Gastroesophageal sphincter (tissue), 4 donors: ENCODE data around the gene EPHA4. TPM values are rescaled to one million over a fixed set of nuclear protein-coding genes. Genes with fewer than 3 reads are reported as not detected.

Experiments used
- ATAC-seq: fragments of 150-250 bp; one replicate; pipeline ENCODE4 v1.9.1; 2016; ENCODE audit warnings: mild to moderate bottlenecking, moderate library complexity
- H3K27ac ChIP-seq, 4 donors: fragments of 200-600 bp; sonication (generic) in 3 of 4; 1 replicate in 3 of 4; 2 replicates in 1 of 4; pipeline ENCODE4 v1.5.1; 2016 to 2019
- H3K27me3 ChIP-seq: fragments of 200-600 bp; sonication (generic); one replicate; pipeline ENCODE4 v1.5.1; 2019
- H3K36me3 ChIP-seq, 2 donors: fragments of 200-600 bp; sonication (generic); one replicate each; pipeline ENCODE4 v1.5.1; 2019; ENCODE audit warnings: control low read depth in 1 of 2
- H3K4me1 ChIP-seq, 3 donors: fragments of 200-600 bp; sonication (generic); 1 replicate in 2 of 3; 2 replicates in 1 of 3; pipeline ENCODE4 v1.5.1; 2016 to 2019; ENCODE audit warnings: control low read depth in 2 of 3
- H3K4me3 ChIP-seq, 2 donors: fragments of 200-600 bp; sonication (generic); one replicate each; pipeline ENCODE4 v1.5.1; 2019; ENCODE audit warnings: mild to moderate bottlenecking in 1 of 2, moderate library complexity in 1 of 2
- H3K9me3 ChIP-seq, 3 donors: fragments of 200-600 bp; sonication (generic); one replicate each; pipeline ENCODE4 v1.5.1; 2017 to 2019; ENCODE audit warnings: control low read depth in 2 of 3
- CTCF ChIP-seq, 4 experiments: fragments of 200-600 bp in 2 of 4; fragments of 450-650 bp in 2 of 4; sonication (generic) in 1 of 4; IDR thresholded peaks; one replicate each; pipeline ENCODE4 v1.5.1; 2017 to 2019; ENCODE audit warnings: antibody characterized with exemption in 4 of 4, mild to moderate bottlenecking in 2 of 4, moderate library complexity in 2 of 4
- EP300 ChIP-seq: sonication (generic); formaldehyde crosslinking; IDR thresholded peaks from one replicate; pipeline ENCODE4 v1.6.1; 2017; ENCODE audit warnings: antibody characterized with exemption, mild to moderate bottlenecking
- POLR2A ChIP-seq, 2 donors: fragments of 450-650 bp; IDR thresholded peaks; one replicate each; pipeline ENCODE4 v1.6.1; 2017; ENCODE audit warnings: antibody characterized with exemption in 2 of 2, mild to moderate bottlenecking in 2 of 2, moderate library complexity in 1 of 2
- POLR2AphosphoS5 ChIP-seq: sonication (generic); formaldehyde crosslinking; IDR thresholded peaks from one replicate; pipeline ENCODE4 v1.6.1; 2017; ENCODE audit warnings: antibody characterized with exemption
- WGBS, 2 donors: methylation state at CpG; one replicate each; pipeline ENCODE4 v1.1.5; 2018; ENCODE audit warnings: low coverage in 1 of 2; 5-methylcytosine and 5-hydroxymethylcytosine counted together
- total RNA-seq, 4 donors: library from RNA; depleted of rRNA; stranded (reverse); fragments of >200 nt; gene quantifications; one replicate each; pipeline ENCODE4 v1.1.0, GENCODE V29; 2016

EPHA4 gene
- total RNA-seq, 4 donors from 2014 or later, result 21.3 to 41.2 (median 31.6) TPM

- WGBS, 2 donors, result 85 to 100% methylated on average over 3 of the region's 3 CpGs
- Histone ChIP-seq H3K27ac (no peak overlapping the region), H3K36me3 (peaks cover 0 to 8% of the 10 kb centered on the region in 2 donors), H3K4me1 (peaks cover 0 to 46% (median 9%) of the 10 kb centered on the region in 3 donors), H3K27me3 (peaks cover 22% of the 10 kb centered on the region), H3K4me3 (no peak overlapping the region), H3K9me3 (no peaks in the 10 kb centered on the region)
- ATAC-seq, result no peak
- TF ChIP-seq EP300, result no peak
- TF ChIP-seq POLR2AphosphoS5, result no peak
- TF ChIP-seq POLR2A (IDR thresholded peaks at IDR 0.05), result no peak
- TF ChIP-seq CTCF (IDR thresholded peaks at IDR 0.05), result no peak
Observed at GRCh38 chr2:221568299-221568698, 3.8 kb downstream of the EPHA4 start.

GRCh38 chr2:221567809-221568208 lies 4.3 kb downstream of the EPHA4 start:
- WGBS, 2 donors, result 53 to 78% methylated on average over 1 of the region's 1 CpG
- Histone ChIP-seq H3K36me3 (peaks cover 0 to 10% of the 10 kb centered on the region in 2 donors), H3K9me3 (no peaks in the 10 kb centered on the region), H3K27me3 (peaks cover 22% of the 10 kb centered on the region), H3K4me3 (no peak overlapping the region), H3K4me1 (peaks cover 0 to 41% (median 9%) of the 10 kb centered on the region in 3 donors), H3K27ac (no peak overlapping the region)
- no peak for TF ChIP-seq CTCF (IDR thresholded peaks at IDR 0.05)
- ATAC-seq, result no peak

- Histone ChIP-seq H3K9me3 (no peaks in the 10 kb centered on the region), H3K4me3 (no peak overlapping the region), H3K4me1 (peaks cover 0 to 37% (median 9%) of the 10 kb centered on the region in 3 donors), H3K27me3 (peaks cover 22% of the 10 kb centered on the region), H3K36me3 (peaks cover 0 to 10% of the 10 kb centered on the region in 2 donors), H3K27ac (no peak overlapping the region)
- no peak for ATAC-seq
- TF ChIP-seq EP300 (no peak), POLR2AphosphoS5 (no peak), CTCF (IDR thresholded peaks at IDR 0.05) (no peak), POLR2A (IDR thresholded peaks at IDR 0.05) (no peak)
- 92% methylated on average over 3 of the region's 3 CpGs; no CpG with 5 or more reads in 1 of the 2 donors for WGBS, 2 donors
Observed at GRCh38 chr2:221567231-221567760, 4.8 kb downstream of the EPHA4 start.

GRCh38 chr2:221563270-221563985 lies 8.7 kb downstream of the EPHA4 start:
- ATAC-seq, result no peak
- Histone ChIP-seq H3K9me3 (no peaks in the 10 kb centered on the region), H3K36me3 (peaks cover 0 to 10% of the 10 kb centered on the region in 2 donors), H3K4me3 (no peak overlapping the region), H3K27me3 (no peaks in the 10 kb centered on the region), H3K4me1 (peaks cover 0 to 7% (median 0%) of the 10 kb centered on the region in 3 donors), H3K27ac (no peak overlapping the region)
- WGBS, 2 donors, result 96% methylated on average over 6 to 12 of the region's 14 CpGs
- TF ChIP-seq POLR2A (IDR thresholded peaks at IDR 0.05) (no peak), POLR2AphosphoS5 (no peak), CTCF (IDR thresholded peaks at IDR 0.05) (no peak), EP300 (no peak)

GRCh38 chr2:221562226-221562625 lies 9.9 kb downstream of the EPHA4 start:
- no peak overlapping the region for H3K27ac ChIP-seq
- no peak for ATAC-seq
- 71 to 89% methylated on average over 1 of the region's 1 CpG for WGBS, 2 donors

More at GRCh38 chr2:221562226-221562625, 9.9 kb downstream of the EPHA4 start:
- Histone ChIP-seq H3K27me3 (no peaks in the 10 kb centered on the region), H3K36me3 (peaks cover 0 to 10% of the 10 kb centered on the region in 2 donors), H3K4me3 (no peak overlapping the region), H3K4me1 (peaks cover 0 to under 1% (median 0%) of the 10 kb centered on the region in 3 donors), H3K9me3 (no peaks in the 10 kb centered on the region)
- TF ChIP-seq POLR2AphosphoS5 (no peak), POLR2A (IDR thresholded peaks at IDR 0.05) (no peak), CTCF (IDR thresholded peaks at IDR 0.05) (no peak)
